NCI-H774 (cell line): Measurements from ENCODE around the gene CWC22.
"Not testable (repeated sequence)": the region's sequence is repeated elsewhere in the genome, so short reads cannot be mapped to it uniquely, and the experiment has no call there.

Experiments used
- DNase-seq: peaks from one replicate; lab custom pipeline; 2025; lab: John Stamatoyannopoulos, UW

The CWC22 gene

GRCh38 chr2:180003073-180003472, 4.0 kb downstream of the CWC22 start:
- DNase-seq: no peak

- no peak for DNase-seq
These were observed 4.8 kb downstream of the CWC22 start for GRCh38 chr2:180002198-180002770.

GRCh38 chr2:180001726-180002125, 5.4 kb downstream of the CWC22 start:
- DNase-seq: no peak

GRCh38 chr2:180000434-180000833, 6.7 kb downstream of the CWC22 start:
- no peak for DNase-seq

- DNase-seq: no peak
These were observed 8.1 kb downstream of the CWC22 start for GRCh38 chr2:179999000-179999399.

GRCh38 chr2:179995741-179996515, 11.2 kb downstream of the CWC22 start:
- no peak for DNase-seq

GRCh38 chr2:179991344-179991743, 15.8 kb downstream of the CWC22 start:
- no peak for DNase-seq

- no peak for DNase-seq
These were observed 16.3 kb downstream of the CWC22 start for GRCh38 chr2:179990676-179991317.

- DNase-seq: no peak
These were observed 19.2 kb downstream of the CWC22 start for GRCh38 chr2:179987916-179988315.

- no peak for DNase-seq
These were observed 21.8 kb downstream of the CWC22 start for GRCh38 chr2:179985163-179985820.

GRCh38 chr2:179983250-179983932, 23.7 kb downstream of the CWC22 start:
- no peak for DNase-seq

- peak; percentile 72 for DNase-seq
These were observed 26.0 kb downstream of the CWC22 start for GRCh38 chr2:179981085-179981484.

- DNase-seq: no peak
These were observed 32.3 kb downstream of the CWC22 start for GRCh38 chr2:179974761-179975160.

- DNase-seq: no peak
These were observed 40.2 kb downstream of the CWC22 start for GRCh38 chr2:179966778-179967394.

GRCh38 chr2:179965291-179966258, 41.5 kb downstream of the CWC22 start:
- DNase-seq: no peak

GRCh38 chr2:179963626-179964025, 43.5 kb downstream of the CWC22 start:
- DNase-seq: no peak

GRCh38 chr2:179958251-179958650, 48.8 kb downstream of the CWC22 start:
- not testable (repeated sequence) for DNase-seq

GRCh38 chr2:179954026-179954425, 53.1 kb downstream of the CWC22 start:
- DNase-seq: peak; percentile 38

- no peak for DNase-seq
These were observed 53.7 kb downstream of the CWC22 start for GRCh38 chr2:179953359-179953758.

- DNase-seq: no peak
These were observed 54.4 kb downstream of the CWC22 start for GRCh38 chr2:179952658-179953057.
